Erythroblast (primary cell): ENCODE data around the gene NEUROD2.

Experiments used
- DNase-seq, 2 experiments: peaks; one replicate each; lab custom pipeline; 2025; lab: John Stamatoyannopoulos, UW
- GATA1 ChIP-seq: IDR thresholded peaks from 2 replicates; pipeline ENCODE4 v1.6.1; 2011; ENCODE audit warnings: low read depth, mild to moderate bottlenecking, control low read depth, low read length, moderate library complexity
- POLR2A ChIP-seq: IDR thresholded peaks from 2 replicates; pipeline ENCODE4 v1.6.1; 2011; ENCODE audit warnings: mild to moderate bottlenecking, low read length

Gene NEUROD2

DNA sequence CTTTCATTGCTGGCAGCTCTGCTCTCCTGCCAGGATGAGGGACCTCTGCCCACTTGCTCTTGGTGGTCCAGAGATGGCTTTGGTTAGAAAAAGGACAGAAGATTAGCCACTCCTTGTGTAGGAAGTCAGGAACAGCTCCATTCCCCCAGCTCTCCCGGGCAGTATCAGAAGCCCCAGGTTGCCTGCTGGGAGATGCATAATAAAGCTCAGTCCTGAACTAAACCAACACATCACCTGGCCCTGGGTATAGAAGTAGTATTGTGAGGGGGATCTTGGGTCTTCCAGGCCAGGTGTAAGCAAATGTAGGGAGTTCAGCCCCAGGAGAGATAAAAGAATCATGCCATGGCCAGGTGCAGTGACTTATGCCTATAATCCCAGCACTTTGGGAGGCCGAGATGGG is 52.4 kb downstream of the NEUROD2 start:
- no peak for DNase-seq
- TF ChIP-seq GATA1, result no peak
- no peak for TF ChIP-seq POLR2A
